Neural cell (in vitro differentiated cells): ENCODE results near the gene ST7L. TPM values are rescaled to one million over a fixed set of nuclear protein-coding genes. Genes with fewer than 3 reads are reported as not detected.

Experiments used
- H2AFZ ChIP-seq: fragments of 200-600, 300-800 bp; sonication (generic), shearing (Covaris generic); 2 replicates; pipeline ENCODE4 v1.6.0; 2014; ENCODE audit warnings: low read depth, mild to moderate bottlenecking, antibody characterized with exemption, low read length, moderate library complexity
- H3F3A ChIP-seq: fragments of 200-600 bp; shearing (Covaris generic); 2 replicates; pipeline ENCODE4 v1.6.1; 2016; ENCODE audit warnings: mild to moderate bottlenecking, moderate library complexity, mixed read lengths, antibody characterized with exemption, low read length; ENCODE audit not compliant: insufficient read depth, poor library complexity, severe bottlenecking
- H3K27ac ChIP-seq: fragments of 200-600, 300-800 bp; sonication (generic), shearing (Covaris generic); 2 replicates; pipeline ENCODE4 v1.5.1; 2014; ENCODE audit warnings: mild to moderate bottlenecking, low read length, moderate library complexity
- H3K27me3 ChIP-seq: fragments of 300-800, 200-600 bp; sonication (generic), shearing (Covaris generic); 2 replicates; pipeline ENCODE4 v1.6.0; 2014; ENCODE audit warnings: mild to moderate bottlenecking, low read depth, low read length, moderate library complexity; ENCODE audit not compliant: insufficient read depth
- H3K36me3 ChIP-seq: fragments of 300-800, 200-600 bp; sonication (generic), shearing (Covaris generic); 2 replicates; pipeline ENCODE4 v1.5.1; 2014; ENCODE audit warnings: mild to moderate bottlenecking, antibody characterized with exemption, low read length, moderate library complexity; ENCODE audit not compliant: insufficient read depth
- H3K4me2 ChIP-seq: fragments of 300-800, 200-600 bp; sonication (generic), shearing (Covaris generic); 2 replicates; pipeline ENCODE4 v1.6.0; 2014; ENCODE audit warnings: mild to moderate bottlenecking, low read length
- H3K4me3 ChIP-seq: fragments of 300-800, 200-600 bp; sonication (generic), shearing (Covaris generic); 2 replicates; pipeline ENCODE4 v1.5.1; 2014; ENCODE audit warnings: mild to moderate bottlenecking, low read length, moderate library complexity
- H3K79me2 ChIP-seq: fragments of 200-600 bp; shearing (Covaris generic); replicated peaks from 2 replicates; pipeline ENCODE4 v1.6.0; 2014; ENCODE audit warnings: mild to moderate bottlenecking, low read length, moderate library complexity; ENCODE audit not compliant: insufficient read depth
- H3K9ac ChIP-seq: fragments of 300-800, 200-600 bp; sonication (generic), shearing (Covaris generic); 2 replicates; pipeline ENCODE4 v1.6.1; 2016; ENCODE audit warnings: mild to moderate bottlenecking, low read length, mixed read lengths
- H3K9me2 ChIP-seq: fragments of 200-600 bp; shearing (Covaris generic); 2 replicates; pipeline ENCODE4 v1.6.1; 2016; ENCODE audit warnings: mild to moderate bottlenecking, low read length, mixed read lengths; ENCODE audit not compliant: insufficient read depth
- H3K9me3 ChIP-seq: fragments of 200-600, 300-800 bp; sonication (generic), shearing (Covaris generic); 2 replicates; pipeline ENCODE4 v1.6.1; 2016; ENCODE audit warnings: mild to moderate bottlenecking, mixed run types, low read length, moderate library complexity, mixed read lengths
- H4K20me1 ChIP-seq: fragments of 200-600 bp; shearing (Covaris generic); 2 replicates; pipeline ENCODE4 v1.6.1; 2016; ENCODE audit warnings: mild to moderate bottlenecking, mixed run types; ENCODE audit not compliant: insufficient read depth
- CTCF ChIP-seq: fragments of 450-650 bp; IDR thresholded peaks from 2 replicates; pipeline ENCODE4 v1.5.1; 2014; ENCODE audit warnings: antibody characterized with exemption, mild to moderate bottlenecking, moderate library complexity; ENCODE audit not compliant: poor library complexity, severe bottlenecking
- EP300 ChIP-seq: fragments of 450-650 bp; conservative IDR thresholded peaks from 2 replicates; pipeline ENCODE4 v1.6.1; 2014; ENCODE audit warnings: antibody characterized with exemption, mild to moderate bottlenecking, moderate library complexity; ENCODE audit not compliant: poor library complexity, severe bottlenecking
- EZH2 ChIP-seq: fragments of 200-600, 300-800 bp; shearing (Covaris generic), sonication (generic); IDR thresholded peaks from 2 replicates; pipeline ENCODE4 v1.6.1; 2014; ENCODE audit warnings: antibody characterized with exemption, low read length, borderline replicate concordance, mild to moderate bottlenecking; ENCODE audit not compliant: insufficient read depth, poor library complexity, severe bottlenecking
- POLR2AphosphoS5 ChIP-seq: IDR thresholded peaks from 2 replicates; pipeline ENCODE4 v1.6.1; 2012
- RAD21 ChIP-seq: fragments of 450-650 bp; conservative IDR thresholded peaks from 2 replicates; pipeline ENCODE4 v1.6.1; 2014; ENCODE audit warnings: antibody characterized with exemption, mild to moderate bottlenecking, moderate library complexity
- REST ChIP-seq: IDR thresholded peaks from 2 replicates; pipeline ENCODE4 v1.6.1; 2012; ENCODE audit warnings: borderline replicate concordance
- SMC3 ChIP-seq: fragments of 450-650 bp; conservative IDR thresholded peaks from 2 replicates; pipeline ENCODE4 v1.6.1; 2014; ENCODE audit warnings: antibody characterized with exemption, mild to moderate bottlenecking, moderate library complexity; ENCODE audit not compliant: poor library complexity
- TAF1 ChIP-seq: IDR thresholded peaks from 2 replicates; pipeline ENCODE4 v1.6.1; 2012; ENCODE audit warnings: low read depth
- polyA plus RNA-seq: library from polyadenylated mRNA; depleted of rRNA; stranded (reverse); fragments of >200 nt; gene quantifications from 2 replicates; pipeline ENCODE4 v1.2.3, GENCODE V29; 2014

The ST7L gene
- polyA plus RNA-seq, 1 donor from 2014 or later, result 33.7 TPM

GRCh38 chr1:112516141-112516540, 102.8 kb downstream of the ST7L start:
- Histone ChIP-seq H3K27me3 (peaks cover 4% of the 10 kb centered on the region), H2AFZ (no peak overlapping the region), H3K9me2 (no peaks in the 10 kb centered on the region), H3K27ac (no peak overlapping the region), H3K79me2 (no peaks in the 10 kb centered on the region), H4K20me1 (no peaks in the 10 kb centered on the region), H3K9ac (no peak overlapping the region), H3K9me3 (no peaks in the 10 kb centered on the region), H3K4me2 (no peak overlapping the region), H3K4me3 (no peak overlapping the region), H3F3A (no peaks in the 10 kb centered on the region), H3K36me3 (no peaks in the 10 kb centered on the region)
- no peak for TF ChIP-seq TAF1

GRCh38 chr1:112515311-112516009, 103.5 kb downstream of the ST7L start:
- Histone ChIP-seq H4K20me1 (no peaks in the 10 kb centered on the region), H3K79me2 (no peaks in the 10 kb centered on the region), H2AFZ (no peak overlapping the region), H3K27me3 (peaks cover 10% of the 10 kb centered on the region), H3K4me3 (no peak overlapping the region), H3K36me3 (no peaks in the 10 kb centered on the region), H3K9ac (no peak overlapping the region), H3F3A (no peaks in the 10 kb centered on the region), H3K9me2 (no peaks in the 10 kb centered on the region), H3K27ac (no peak overlapping the region), H3K9me3 (no peaks in the 10 kb centered on the region), H3K4me2 (no peak overlapping the region)
- TF ChIP-seq EZH2 (no peak), POLR2AphosphoS5 (no peak), TAF1 (no peak), REST (no peak), CTCF (no peak)

GRCh38 chr1:112514901-112515300, 104.0 kb downstream of the ST7L start:
- Histone ChIP-seq H3K4me3 (no peak overlapping the region), H3K9me3 (no peaks in the 10 kb centered on the region), H3K79me2 (no peaks in the 10 kb centered on the region), H2AFZ (no peak overlapping the region), H3K9me2 (no peaks in the 10 kb centered on the region), H3K9ac (no peak overlapping the region), H4K20me1 (no peaks in the 10 kb centered on the region), H3K4me2 (no peak overlapping the region), H3F3A (no peaks in the 10 kb centered on the region), H3K27ac (no peak overlapping the region), H3K36me3 (no peaks in the 10 kb centered on the region), H3K27me3 (peaks cover 15% of the 10 kb centered on the region)
- TF ChIP-seq TAF1 (no peak), SMC3 (no peak), POLR2AphosphoS5 (no peak), EZH2 (no peak), CTCF (no peak), EP300 (no peak), REST (no peak), RAD21 (no peak)
